Kasumi-1 (cell line): ENCODE data around the gene SCARB2.

Experiments
- DNase-seq, 2 experiments: peaks; one replicate each; lab custom pipeline; 2025; lab: John Stamatoyannopoulos, UW

The SCARB2 gene

GRCh38 chr4:76148142-76148865, 65.3 kb downstream of the SCARB2 start, which contains the start of gene NUP54:
Gene NUP54, minus strand, starts transcription at chr4:76148397. Its CDS starts 23 bp downstream, at chr4:76148374.
- DNase-seq = peak; percentile 94

DNA sequence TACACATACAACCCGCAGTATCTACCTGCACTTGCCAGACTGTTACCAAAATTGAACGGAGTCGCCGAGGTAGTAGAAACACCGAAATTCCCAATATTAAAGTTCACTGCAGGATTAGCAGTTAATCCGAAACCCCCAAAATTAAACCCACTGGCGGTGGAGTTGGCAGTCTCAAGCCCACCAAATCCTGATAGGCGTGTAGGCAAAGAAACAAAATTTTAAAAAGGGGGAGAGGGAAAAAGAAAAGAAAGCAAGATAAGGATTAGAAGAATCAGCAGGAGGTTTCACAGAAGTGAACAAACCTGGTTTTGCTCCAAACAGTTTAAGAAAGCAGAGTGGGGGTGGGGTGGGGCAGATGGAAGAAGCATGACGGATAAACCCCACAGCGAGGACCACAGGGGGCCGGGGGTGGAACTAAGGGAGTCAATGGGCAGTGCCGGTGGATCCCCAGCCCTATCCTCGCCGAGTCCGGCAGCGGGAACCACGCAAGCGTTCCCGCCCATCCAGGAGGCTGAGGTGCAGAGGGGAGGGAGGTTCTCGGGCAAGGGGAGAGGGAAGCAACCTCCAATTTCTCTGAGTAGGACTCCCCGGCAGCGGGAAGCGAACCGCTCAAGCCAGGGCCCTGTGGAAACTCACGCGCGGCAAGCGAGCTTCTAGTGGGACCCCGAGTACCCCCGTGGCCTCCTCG, 66.0 kb downstream of the SCARB2 start:
- DNase-seq = peak; percentile 65 to 71

- DNase-seq = no peak
Measured at GRCh38 chr4:76144546-76144945, 69.1 kb downstream of the SCARB2 start.

- no peak for DNase-seq
Measured at GRCh38 chr4:76141241-76141640, 72.4 kb downstream of the SCARB2 start.

GRCh38 chr4:76127754-76128153, 85.9 kb downstream of the SCARB2 start:
- DNase-seq = no peak

GRCh38 chr4:76125816-76126215, 87.8 kb downstream of the SCARB2 start:
- DNase-seq = no peak

DNA sequence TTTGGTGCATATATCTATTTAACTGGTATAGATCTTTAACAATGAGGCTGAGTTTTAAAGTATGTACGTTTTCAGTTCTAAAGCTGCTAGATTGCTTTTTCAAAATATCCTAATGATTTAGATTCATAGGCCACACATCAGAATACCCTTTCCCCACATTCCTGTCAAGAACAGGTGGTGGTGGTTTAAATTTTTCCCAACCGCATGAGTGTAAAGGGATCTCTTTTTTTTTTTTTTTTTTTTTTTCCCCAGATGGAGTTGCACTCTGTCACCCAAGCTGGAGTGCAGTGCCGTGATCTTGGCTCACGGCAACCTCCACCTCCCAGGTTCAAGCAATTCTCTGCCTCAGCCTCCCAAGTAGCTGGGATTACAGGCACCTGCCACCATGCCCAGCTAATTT, 93.4 kb downstream of the SCARB2 start:
- no peak for DNase-seq

DNA sequence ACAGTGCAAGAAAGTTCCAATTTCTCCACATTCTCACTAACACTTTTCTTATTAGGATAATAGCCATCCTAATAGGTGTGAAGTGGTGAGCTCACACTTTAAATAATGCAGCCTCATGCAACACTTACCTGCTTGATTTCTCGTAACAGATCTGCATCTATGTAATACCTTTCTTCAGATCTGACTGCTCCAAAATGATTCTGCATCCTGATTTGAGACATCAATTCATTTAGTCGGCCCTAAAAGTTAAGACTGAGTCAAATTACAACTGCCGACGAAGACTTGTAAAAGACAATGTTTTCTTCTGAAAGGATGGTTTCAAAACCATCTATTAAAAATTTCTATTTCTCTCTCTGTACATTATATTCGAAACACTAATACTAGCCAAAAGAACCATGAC, 96.1 kb downstream of the SCARB2 start:
- no peak for DNase-seq

DNA sequence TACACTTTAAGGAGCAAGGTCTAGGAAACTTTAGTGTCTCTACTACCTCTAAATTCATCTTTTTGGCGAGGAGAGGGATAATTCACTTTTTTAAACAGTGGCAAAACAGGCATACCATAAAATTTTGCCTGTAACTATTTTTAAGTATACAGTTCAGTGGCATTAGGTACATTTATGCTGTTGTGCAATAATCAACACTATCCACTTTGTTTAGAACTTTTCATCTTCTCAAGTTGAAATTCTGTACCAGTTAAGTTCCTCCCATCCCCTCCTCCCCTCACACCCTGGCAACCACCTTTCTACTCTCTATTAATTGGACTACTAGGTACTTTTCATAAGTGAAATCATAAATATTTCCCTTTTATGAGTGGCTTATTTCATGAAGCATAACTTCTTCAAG, 96.8 kb downstream of the SCARB2 start:
- DNase-seq = no peak
